DMS53 treated with DMSO at 0.1 percent for 48 hours (cell line): ENCODE measurements around the gene LHFPL6.

Experiments used
- DNase-seq: peaks from one replicate; lab custom pipeline; 2025; ENCODE audit not compliant: unreplicated experiment; lab: John Stamatoyannopoulos, UW

Gene LHFPL6

DNA sequence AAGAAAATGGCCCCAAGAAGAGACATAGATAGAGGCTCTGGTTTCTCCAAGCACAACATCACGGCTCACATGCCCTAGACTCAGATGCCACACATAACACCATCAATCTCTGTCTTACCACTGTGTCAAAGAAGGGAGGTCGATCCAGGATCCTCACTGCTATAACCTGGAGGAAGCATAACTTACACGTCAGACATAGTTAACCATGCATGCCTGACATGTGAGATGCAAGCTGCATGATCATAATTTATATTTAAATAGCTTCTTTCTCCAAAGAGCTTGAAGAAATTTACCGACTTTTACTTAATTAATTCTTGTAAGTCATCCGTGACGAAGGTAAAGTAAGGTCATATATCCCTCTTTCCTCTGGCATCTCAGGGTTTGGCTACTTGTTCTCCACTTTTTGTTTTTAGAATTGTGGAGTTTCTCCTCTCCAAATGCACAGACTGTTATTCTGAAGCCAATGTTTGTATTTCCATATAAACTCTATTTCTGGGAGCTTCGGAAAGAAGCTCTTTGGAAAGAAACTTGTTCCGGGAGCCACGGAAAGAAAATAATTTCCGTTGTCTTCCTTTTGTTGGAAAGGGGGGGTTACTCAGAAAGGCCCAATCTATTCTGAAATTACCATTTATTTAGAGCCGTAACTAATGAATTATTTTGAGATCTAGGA, 205.6 kb downstream of the LHFPL6 start:
- DNase-seq, result no peak

GRCh38 chr13:39394796-39395678, 208.0 kb downstream of the LHFPL6 start:
- DNase-seq, result no peak

GRCh38 chr13:39391761-39392160, 211.2 kb downstream of the LHFPL6 start:
- DNase-seq, result no peak

DNA sequence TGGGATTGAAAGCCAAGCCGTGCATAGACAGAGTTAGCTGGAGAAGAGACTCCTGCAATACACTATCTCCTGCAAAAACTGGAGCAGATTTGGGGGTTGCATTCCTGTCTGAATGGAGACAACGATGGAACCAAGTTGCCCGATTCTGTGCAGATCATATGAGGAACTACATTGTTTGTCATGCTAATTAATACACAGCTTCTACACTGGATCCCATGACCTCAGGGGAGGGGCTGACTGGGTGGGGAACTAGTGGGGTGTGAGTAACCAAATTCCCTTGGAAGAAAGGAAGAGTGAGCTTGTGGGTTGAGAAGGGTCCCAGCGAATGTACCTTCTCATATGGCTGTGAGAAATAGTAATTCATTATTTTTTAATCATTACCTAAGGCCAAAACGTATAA, 214.0 kb downstream of the LHFPL6 start:
- no peak for DNase-seq

- no peak for DNase-seq
These were observed 217.3 kb downstream of the LHFPL6 start for GRCh38 chr13:39385621-39386231.

GRCh38 chr13:39385154-39385553, 217.8 kb downstream of the LHFPL6 start:
- DNase-seq, result no peak

DNA sequence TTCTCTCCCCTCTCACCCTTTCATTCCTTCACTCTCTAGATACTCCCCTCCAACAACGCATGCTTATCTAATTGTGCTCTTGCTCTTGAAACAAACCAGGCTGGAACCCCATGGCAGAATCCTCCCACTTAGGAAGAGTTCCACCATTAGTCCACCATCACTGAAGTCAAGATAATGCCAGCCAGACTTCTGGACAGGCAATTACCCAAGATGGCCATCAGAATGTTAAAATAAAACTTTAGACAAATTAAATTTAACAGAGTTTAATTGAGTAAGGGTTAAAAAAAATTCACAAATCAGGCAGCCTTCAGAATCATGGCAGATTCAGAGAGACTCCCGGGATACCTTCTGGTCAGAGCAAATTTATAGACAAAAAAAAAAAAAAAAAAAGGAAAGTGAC, 221.5 kb downstream of the LHFPL6 start:
- DNase-seq, result no peak

DNA sequence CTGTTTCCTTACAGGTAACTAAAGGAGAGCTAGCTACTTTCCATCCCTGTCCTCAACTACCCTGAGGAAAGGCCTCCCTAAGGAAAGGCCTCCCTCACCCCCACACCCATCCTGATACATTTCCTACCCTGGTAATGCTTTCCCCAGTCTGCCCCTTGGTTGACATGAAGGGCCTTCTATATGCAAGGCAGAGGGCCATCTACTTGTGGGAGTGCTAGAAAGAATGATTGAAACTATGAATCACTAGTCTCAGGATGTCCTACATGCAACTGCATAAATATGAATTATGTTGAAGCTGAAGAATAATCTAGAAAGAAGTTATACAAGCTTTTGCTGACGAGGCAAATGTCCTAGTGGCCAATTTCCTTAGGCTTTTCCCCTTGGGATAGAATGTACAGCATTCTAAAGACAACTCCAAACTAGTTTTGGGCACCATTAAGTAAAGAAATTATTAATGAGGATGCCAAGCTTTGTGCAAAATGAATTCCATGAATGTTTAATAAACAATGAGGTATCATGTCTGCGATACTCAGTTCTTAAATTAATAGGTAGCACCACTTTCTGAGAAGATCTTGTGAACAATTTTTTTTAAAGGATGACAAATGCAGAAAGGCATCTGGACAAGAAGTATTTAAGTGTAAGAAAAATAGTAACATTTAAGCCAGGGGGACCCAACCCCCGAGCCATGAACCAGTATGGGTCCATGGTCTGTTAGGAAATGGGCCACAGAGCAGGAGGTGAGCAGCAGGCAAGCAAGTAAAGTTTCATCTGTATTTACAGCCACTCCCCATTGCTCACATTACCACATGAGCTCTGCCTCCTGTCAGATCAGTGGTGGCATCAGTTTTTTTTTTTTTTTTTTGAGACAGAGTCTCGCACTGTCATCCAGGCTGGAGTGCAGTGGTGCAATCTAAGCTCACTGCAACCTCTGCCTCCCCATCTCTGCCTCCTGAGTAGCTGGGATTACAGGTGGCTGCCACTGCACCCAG, 223.0 kb downstream of the LHFPL6 start:
- DNase-seq, result no peak

DNA sequence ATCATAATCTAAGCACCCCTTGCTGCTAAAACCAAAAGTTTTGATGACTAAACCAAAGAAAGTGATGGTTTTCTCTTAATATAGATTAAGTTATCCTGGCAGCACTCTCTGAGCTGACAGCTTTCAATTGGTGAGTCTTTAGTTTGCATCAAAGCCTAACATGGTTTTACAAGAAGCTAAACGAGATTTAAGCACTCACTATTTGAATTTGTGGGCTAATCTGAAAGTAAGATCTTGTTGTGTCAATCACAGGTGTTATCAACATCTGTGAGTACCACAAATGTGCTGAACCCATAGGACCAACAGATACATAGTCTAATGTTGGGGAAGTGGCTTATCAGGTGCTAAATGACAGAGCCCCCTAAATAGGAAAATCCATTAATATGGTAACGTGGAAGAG, 223.9 kb downstream of the LHFPL6 start:
- DNase-seq, result no peak

- DNase-seq, result no peak
These were observed 224.7 kb downstream of the LHFPL6 start for GRCh38 chr13:39378306-39378705.

DNA sequence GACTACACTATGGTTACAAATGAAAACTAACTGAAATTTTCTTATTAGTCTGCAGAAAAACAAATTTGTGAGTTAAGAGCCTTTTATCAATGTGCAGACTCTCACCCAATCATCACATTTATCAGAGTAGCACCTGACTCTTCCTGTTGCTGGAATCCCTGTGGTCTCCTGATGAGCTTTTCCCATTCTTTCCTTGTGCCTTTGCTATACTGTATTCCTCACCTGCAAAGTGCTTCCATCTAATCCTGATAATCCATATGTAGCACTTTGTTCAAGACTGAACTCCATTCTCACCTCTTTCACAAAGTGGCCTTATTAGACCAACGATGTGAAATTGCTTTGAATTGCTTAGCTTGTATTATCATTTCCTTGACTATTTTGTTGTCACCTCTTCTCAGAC, 225.3 kb downstream of the LHFPL6 start:
- DNase-seq, result no peak

GRCh38 chr13:39376076-39376475, 226.9 kb downstream of the LHFPL6 start:
- DNase-seq, result no peak

- no peak for DNase-seq
These were observed 227.4 kb downstream of the LHFPL6 start for GRCh38 chr13:39375601-39376000.

- DNase-seq, result no peak
These were observed 228.2 kb downstream of the LHFPL6 start for GRCh38 chr13:39374741-39375189.

GRCh38 chr13:39373145-39373544, 229.8 kb downstream of the LHFPL6 start:
- no peak for DNase-seq

DNA sequence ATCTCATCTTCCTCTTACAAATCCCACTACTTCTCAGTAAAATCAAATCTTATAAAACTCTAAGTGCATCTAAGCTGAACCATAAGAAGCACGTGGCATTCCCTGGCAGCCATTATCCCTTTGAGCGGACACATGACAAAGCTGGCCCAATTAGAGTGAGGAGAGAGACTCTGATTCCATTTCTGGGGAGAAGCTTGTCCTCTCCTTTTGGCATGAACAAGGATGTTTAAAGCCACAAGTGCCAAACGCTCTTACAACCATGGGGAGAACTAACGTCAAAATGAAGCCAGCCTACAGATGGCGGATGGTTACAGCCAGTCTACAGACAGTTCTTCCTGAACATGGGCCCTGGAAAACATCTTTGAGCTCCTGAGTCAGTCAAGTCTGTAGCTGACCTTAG, 231.3 kb downstream of the LHFPL6 start:
- DNase-seq, result no peak

DNA sequence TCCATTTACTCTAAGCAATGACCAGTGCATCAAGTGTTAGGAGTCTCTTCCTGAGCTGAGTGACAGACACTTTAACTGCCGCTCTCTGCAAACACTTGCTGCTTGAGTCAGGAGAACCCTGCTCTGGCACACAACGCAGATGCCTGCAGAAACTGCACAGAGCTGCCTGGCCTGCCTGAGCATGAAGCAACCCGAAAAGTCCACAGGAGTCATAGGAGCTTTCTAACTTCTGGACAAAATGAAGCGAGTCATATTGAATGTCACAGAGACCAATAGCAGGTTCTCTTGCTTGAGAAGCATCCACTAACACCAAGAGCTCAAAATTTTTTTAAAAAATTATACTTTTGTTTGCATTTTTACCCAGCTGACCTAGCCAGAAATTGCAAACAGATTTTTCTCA, 232.4 kb downstream of the LHFPL6 start:
- DNase-seq, result no peak

- DNase-seq, result no peak
These were observed 232.9 kb downstream of the LHFPL6 start for GRCh38 chr13:39370048-39370447.

- DNase-seq, result no peak
These were observed 233.7 kb downstream of the LHFPL6 start for GRCh38 chr13:39369161-39369890.

- no peak for DNase-seq
These were observed 237.1 kb downstream of the LHFPL6 start for GRCh38 chr13:39365879-39366278.
